NB4 (cell line): ENCODE measurements around the gene SLC35A3.

Experiments
- DNase-seq: peaks from one replicate; pipeline ENCODE4 v3.0.0; 2010; ENCODE audit warnings: low read depth
- H3K4me3 ChIP-seq: one replicate; pipeline ENCODE4 v1.5.1; 2011; ENCODE audit warnings: mild to moderate bottlenecking, low read depth, low read length, moderate library complexity
- MYC ChIP-seq: IDR thresholded peaks from 2 replicates; pipeline ENCODE4 v1.6.1; 2011; ENCODE audit warnings: low read depth, low read length
- POLR2A ChIP-seq: IDR thresholded peaks from 2 replicates; pipeline ENCODE4 v1.6.1; 2011; ENCODE audit warnings: mild to moderate bottlenecking; ENCODE audit not compliant: insufficient read length; ENCODE audit errors: extremely low read depth
- TF ChIP-seq, protein P1 (sequence below): IDR thresholded peaks from one replicate; pipeline ENCODE4 v1.5.1; 2012; ENCODE audit warnings: low read depth, low read length
- TF ChIP-seq, protein P2 (sequence below): IDR thresholded peaks from 2 replicates; pipeline ENCODE4 v1.6.1; 2011; ENCODE audit warnings: low read depth, low read length

SLC35A3 gene

DNA sequence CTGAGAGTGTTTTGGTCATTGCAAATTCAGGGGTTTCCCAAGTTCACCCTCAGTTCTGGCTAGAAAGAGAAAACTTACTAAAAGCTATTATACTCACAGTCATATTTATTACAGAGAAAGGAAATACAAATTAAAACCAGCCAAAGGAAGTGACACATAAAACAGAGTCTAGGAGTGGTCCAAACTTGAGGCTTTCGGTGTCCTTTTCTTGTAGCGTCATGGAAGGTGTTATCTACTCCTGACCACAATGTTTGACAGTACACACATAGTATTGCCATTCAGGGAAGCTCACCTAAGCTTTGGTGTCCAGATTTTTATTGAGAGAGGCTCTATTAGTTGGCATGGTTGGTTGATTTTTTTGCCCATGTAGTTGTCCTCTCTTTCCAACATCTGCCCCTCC is 59.0 kb downstream of the SLC35A3 start:
- DNase-seq, result no peak

DNA sequence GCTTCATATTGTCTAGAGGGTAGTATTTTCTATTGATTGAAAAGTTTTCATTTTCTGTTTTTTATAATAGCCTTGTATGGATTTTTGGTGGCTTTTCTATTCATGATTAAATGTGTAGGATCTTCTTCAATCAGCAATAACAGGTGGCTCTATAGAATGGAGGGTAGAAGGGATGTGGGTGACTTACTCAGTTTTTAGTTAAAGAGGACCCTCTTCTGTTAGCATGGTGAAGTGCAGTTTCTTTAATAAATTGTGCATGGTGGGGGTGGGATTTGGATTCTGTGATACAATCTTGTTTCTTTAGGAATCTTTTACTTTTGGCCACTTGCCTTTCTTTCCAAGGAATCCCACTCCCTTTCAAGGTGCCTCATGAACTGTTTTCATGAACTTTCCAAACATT is 64.7 kb downstream of the SLC35A3 start:
- no peak overlapping the region for H3K4me3 ChIP-seq
- peak; percentile 54 for DNase-seq
- no peak for TF ChIP-seq MYC
- TF ChIP-seq, protein P1, sequence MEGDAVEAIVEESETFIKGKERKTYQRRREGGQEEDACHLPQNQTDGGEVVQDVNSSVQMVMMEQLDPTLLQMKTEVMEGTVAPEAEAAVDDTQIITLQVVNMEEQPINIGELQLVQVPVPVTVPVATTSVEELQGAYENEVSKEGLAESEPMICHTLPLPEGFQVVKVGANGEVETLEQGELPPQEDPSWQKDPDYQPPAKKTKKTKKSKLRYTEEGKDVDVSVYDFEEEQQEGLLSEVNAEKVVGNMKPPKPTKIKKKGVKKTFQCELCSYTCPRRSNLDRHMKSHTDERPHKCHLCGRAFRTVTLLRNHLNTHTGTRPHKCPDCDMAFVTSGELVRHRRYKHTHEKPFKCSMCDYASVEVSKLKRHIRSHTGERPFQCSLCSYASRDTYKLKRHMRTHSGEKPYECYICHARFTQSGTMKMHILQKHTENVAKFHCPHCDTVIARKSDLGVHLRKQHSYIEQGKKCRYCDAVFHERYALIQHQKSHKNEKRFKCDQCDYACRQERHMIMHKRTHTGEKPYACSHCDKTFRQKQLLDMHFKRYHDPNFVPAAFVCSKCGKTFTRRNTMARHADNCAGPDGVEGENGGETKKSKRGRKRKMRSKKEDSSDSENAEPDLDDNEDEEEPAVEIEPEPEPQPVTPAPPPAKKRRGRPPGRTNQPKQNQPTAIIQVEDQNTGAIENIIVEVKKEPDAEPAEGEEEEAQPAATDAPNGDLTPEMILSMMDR, result peak; percentile 29

More for the DNA sequence above, 59.0 kb downstream of the SLC35A3 start:
- TF ChIP-seq, protein P1, result no peak
- TF ChIP-seq POLR2A, result no peak
- TF ChIP-seq, protein P2, sequence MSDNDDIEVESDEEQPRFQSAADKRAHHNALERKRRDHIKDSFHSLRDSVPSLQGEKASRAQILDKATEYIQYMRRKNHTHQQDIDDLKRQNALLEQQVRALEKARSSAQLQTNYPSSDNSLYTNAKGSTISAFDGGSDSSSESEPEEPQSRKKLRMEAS, result no peak
- no peak for TF ChIP-seq MYC
- H3K4me3 ChIP-seq, result no peak overlapping the region

DNA sequence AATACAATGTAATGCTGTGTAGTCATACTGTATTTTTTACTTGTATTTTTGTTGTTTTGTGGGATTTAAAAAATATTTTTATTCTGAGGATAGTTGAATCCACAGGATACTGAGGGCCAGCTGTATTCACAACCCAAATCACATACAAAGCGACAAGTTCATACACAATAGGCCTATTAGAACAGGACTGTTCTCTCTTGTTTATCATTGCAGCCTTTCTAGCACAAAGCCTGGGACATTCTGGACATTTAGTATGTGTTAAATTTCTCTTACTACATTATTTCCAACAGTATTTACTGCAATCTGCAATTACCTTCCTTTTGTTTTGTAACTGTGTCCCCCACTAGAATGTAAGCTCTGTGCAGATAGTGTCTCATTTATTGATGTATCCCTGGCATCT is 65.4 kb downstream of the SLC35A3 start:
- H3K4me3 ChIP-seq, result no peak overlapping the region
- no peak for DNase-seq
- TF ChIP-seq POLR2A (no peak), MYC (no peak)
- TF ChIP-seq, protein P2, result no peak
- TF ChIP-seq, protein P1, result no peak

DNA sequence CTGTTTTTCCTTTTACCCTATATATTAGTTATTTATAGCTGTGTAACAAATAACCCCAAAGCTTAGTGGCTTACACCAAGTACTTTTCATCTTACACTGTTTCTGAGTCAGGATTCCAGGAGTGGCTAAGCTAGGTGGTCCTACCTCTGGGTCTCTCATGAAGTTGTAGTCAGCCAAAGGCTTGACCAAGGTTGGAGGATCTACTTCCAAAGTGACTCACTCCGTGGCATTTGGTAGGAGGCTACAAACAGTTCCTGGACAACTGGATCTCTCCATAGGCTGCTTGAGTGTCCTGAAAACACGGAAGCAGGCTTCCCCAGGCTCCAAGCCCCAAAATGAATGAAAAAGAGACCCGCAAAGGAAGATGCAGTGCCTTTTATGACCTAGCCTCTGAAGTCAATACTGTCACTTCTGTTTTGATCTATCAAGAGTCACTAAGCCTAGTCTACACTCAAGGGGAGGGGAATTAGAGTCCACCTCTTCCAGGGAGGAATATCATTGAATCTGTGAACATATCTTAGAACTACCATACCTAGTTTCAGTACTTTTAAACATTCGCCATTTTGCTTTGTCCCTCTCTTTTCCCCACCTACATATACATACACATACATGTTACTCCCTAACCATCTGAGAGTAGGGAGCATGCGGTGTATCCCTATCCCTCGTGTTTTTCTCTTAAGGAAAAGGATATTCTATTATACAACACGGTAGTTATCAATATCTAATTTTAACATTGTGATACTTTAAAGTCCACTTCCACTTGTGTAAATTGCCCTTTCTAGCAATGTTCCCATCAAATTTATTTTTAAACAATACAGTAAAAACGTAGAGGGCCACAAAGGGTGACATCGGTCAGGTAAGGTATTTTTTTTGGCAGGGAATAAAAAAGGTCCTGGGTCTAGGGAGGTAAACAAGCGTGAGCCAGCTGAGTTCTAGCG is 67.2 kb downstream of the SLC35A3 start:
- H3K4me3 ChIP-seq, result peak overlapping the region; percentile 94
- TF ChIP-seq MYC (no peak), POLR2A (no peak)
- TF ChIP-seq, protein P2, result no peak
- TF ChIP-seq, protein P1, result no peak
- DNase-seq, result peak; percentile 33

DNA sequence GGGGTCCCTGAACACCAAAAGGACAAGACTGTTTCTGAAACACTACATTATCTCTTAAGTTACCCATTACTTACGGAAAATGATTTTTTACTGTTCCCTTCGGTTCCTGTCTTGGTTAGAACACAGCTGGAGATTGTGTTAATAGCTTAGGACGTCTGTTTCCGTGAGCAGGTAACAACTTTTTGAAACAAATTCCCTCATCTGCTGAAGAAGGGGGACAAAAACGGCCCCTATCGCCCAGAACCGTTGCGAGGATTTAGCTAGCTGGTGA is 67.8 kb downstream of the SLC35A3 start:
- TF ChIP-seq POLR2A (no peak), MYC (no peak)
- TF ChIP-seq, protein P1, result no peak
- TF ChIP-seq, protein P2, result no peak
- DNase-seq, result no peak
- H3K4me3 ChIP-seq, result peak overlapping the region; percentile 94
